Liver (tissue), 9 donors: Measurements from ENCODE around the gene FLAD1. TPM values are rescaled to one million over a fixed set of nuclear protein-coding genes. Genes with fewer than 3 reads are reported as not detected.
A peak's percentile ranks its signal among the peaks of the same experiment; 100 is the strongest.

Source experiments
- DNase-seq: peaks from one replicate; pipeline ENCODE4 v3.0.0-alpha.2; 2017; ENCODE audit warnings: low spot score
- H3K27ac ChIP-seq, 2 donors: one replicate each; pipeline ENCODE4 v1.7.0; 2013; ENCODE audit warnings: inconsistent platforms in 2 of 2, low read length in 2 of 2, control low read depth in 1 of 2, low read depth in 1 of 2, mild to moderate bottlenecking in 1 of 2
- H3K27me3 ChIP-seq, 4 donors: one replicate each; pipeline versions ENCODE4 v1.6.1 to v1.7.0; 2013; ENCODE audit warnings: low read length in 3 of 4, inconsistent platforms in 1 of 4, mild to moderate bottlenecking in 1 of 4, moderate library complexity in 1 of 4; ENCODE audit not compliant: control insufficient read depth in 4 of 4, insufficient read depth in 4 of 4
- H3K36me3 ChIP-seq, 4 donors: one replicate each; pipeline versions ENCODE4 v1.6.1 to v1.7.0; 2013; ENCODE audit warnings: low read length in 3 of 4, mild to moderate bottlenecking in 3 of 4, low read depth in 1 of 4, moderate library complexity in 1 of 4; ENCODE audit not compliant: control insufficient read depth in 4 of 4, insufficient read depth in 3 of 4
- H3K4me1 ChIP-seq, 4 donors: one replicate each; pipeline versions ENCODE4 v1.6.1 to v1.7.0; 2013; ENCODE audit warnings: low read length in 3 of 4, mild to moderate bottlenecking in 3 of 4, moderate library complexity in 1 of 4; ENCODE audit not compliant: control insufficient read depth in 4 of 4, insufficient read depth in 4 of 4
- H3K4me3 ChIP-seq, 3 donors: one replicate each; pipeline versions ENCODE4 v1.6.1 to v1.7.0; 2013; ENCODE audit warnings: low read length in 3 of 3, control low read depth in 1 of 3, low read depth in 1 of 3, mild to moderate bottlenecking in 1 of 3
- H3K9ac ChIP-seq, 2 donors: one replicate each; pipeline ENCODE4 v1.7.0; 2013; ENCODE audit warnings: low read length in 2 of 2, mild to moderate bottlenecking in 2 of 2, moderate library complexity in 2 of 2, control low read depth in 1 of 2, low read depth in 1 of 2
- H3K9me3 ChIP-seq, 4 donors: one replicate each; pipeline versions ENCODE4 v1.6.1 to v1.7.0; 2013; ENCODE audit warnings: low read length in 3 of 4; ENCODE audit not compliant: control insufficient read depth in 4 of 4
- ATF3 ChIP-seq: IDR thresholded peaks from 2 replicates; pipeline ENCODE4 v1.6.1; 2016; ENCODE audit warnings: antibody characterized with exemption
- CTCF ChIP-seq: fragments of 150-350 bp; IDR thresholded peaks from 2 replicates; pipeline ENCODE4 v1.5.1; 2017; ENCODE audit warnings: improper control_type of control experiment, low read depth, low read length; ENCODE audit not compliant: missing input control
- FOXA1 ChIP-seq: IDR thresholded peaks from 2 replicates; pipeline ENCODE4 v1.6.1; 2016; ENCODE audit warnings: antibody characterized with exemption
- FOXA2 ChIP-seq: IDR thresholded peaks from 2 replicates; pipeline ENCODE4 v1.6.1; 2016; ENCODE audit warnings: antibody characterized with exemption
- GABPA ChIP-seq, 2 donors: IDR thresholded peaks in 1 of 2; conservative IDR thresholded peaks in 1 of 2; 2 replicates each; pipeline ENCODE4 v1.6.1; 2016; ENCODE audit warnings: antibody characterized with exemption in 2 of 2, mild to moderate bottlenecking in 1 of 2, moderate library complexity in 1 of 2
- HNF4A ChIP-seq, 2 donors: conservative IDR thresholded peaks; 2 replicates each; pipeline ENCODE4 v1.6.1; 2016; ENCODE audit warnings: antibody characterized with exemption in 2 of 2, mild to moderate bottlenecking in 2 of 2
- HNF4G ChIP-seq: IDR thresholded peaks from 2 replicates; pipeline ENCODE4 v1.6.1; 2016; ENCODE audit warnings: antibody characterized with exemption
- JUND ChIP-seq, 2 donors: IDR thresholded peaks; 2 replicates each; pipeline ENCODE4 v1.6.1; 2016; ENCODE audit warnings: antibody characterized with exemption in 2 of 2
- MAX ChIP-seq: IDR thresholded peaks from 2 replicates; pipeline ENCODE4 v1.6.1; 2016; ENCODE audit warnings: antibody characterized with exemption
- NR2F2 ChIP-seq: IDR thresholded peaks from 2 replicates; pipeline ENCODE4 v1.6.1; 2016; ENCODE audit warnings: antibody characterized with exemption
- RAD21 ChIP-seq, 2 donors: IDR thresholded peaks; 2 replicates each; pipeline ENCODE4 v1.6.1; 2016; ENCODE audit warnings: antibody characterized with exemption in 2 of 2, mild to moderate bottlenecking in 2 of 2
- REST ChIP-seq: IDR thresholded peaks from 2 replicates; pipeline ENCODE4 v1.6.1; 2016; ENCODE audit warnings: antibody characterized with exemption, mild to moderate bottlenecking
- SP1 ChIP-seq: IDR thresholded peaks from 2 replicates; pipeline ENCODE4 v1.6.1; 2018; ENCODE audit warnings: antibody characterized with exemption, mild to moderate bottlenecking
- TAF1 ChIP-seq: conservative IDR thresholded peaks from 2 replicates; pipeline ENCODE4 v1.6.1; 2016; ENCODE audit warnings: antibody characterized with exemption, mild to moderate bottlenecking
- YY1 ChIP-seq: IDR thresholded peaks from 2 replicates; pipeline ENCODE4 v1.6.1; 2016; ENCODE audit warnings: antibody characterized with exemption, mild to moderate bottlenecking
- ZBTB33 ChIP-seq: IDR thresholded peaks from 2 replicates; pipeline ENCODE4 v1.6.1; 2016; ENCODE audit warnings: antibody characterized with exemption
- WGBS: extraction: QIAGEN DNeasy Blood & Tissue Kit; methylation state at CpG from one replicate; pipeline ENCODE4 v1.1.7; 2013; 5-methylcytosine and 5-hydroxymethylcytosine counted together
- polyA plus RNA-seq, 2 donors: library from polyadenylated mRNA; stranded (reverse) in 1 of 2; unstranded in 1 of 2; fragments of 200-250 nt in 1 of 2; fragments of >200 nt in 1 of 2; fragmentation: Nextera tagmentation in 1 of 2; extraction: Ambion mirVana in 1 of 2; gene quantifications; one replicate each; pipeline versions ENCODE4 v1.2.1 to v1.2.3, GENCODE V29; 2013 to 2015
- total RNA-seq, 2 donors: library from RNA; depleted of rRNA; stranded (reverse); fragments of >200 nt; gene quantifications; one replicate each; pipeline ENCODE4 v1.2.3, GENCODE V29; 2014
- donor health status: healthy.
- donor health status: healthy.
- donor health status: healthy.
- donor health status: healthy.
- donor health status: healthy.

Gene FLAD1
- total and polyA plus RNA-seq, 4 donors: 10.4 to 31.6 (median 22.5) TPM

GRCh38 chr1:154962156-154962749, 20.9 kb upstream of the FLAD1 start:
- peak overlapping the region; percentile 83 to 97 for H3K27ac ChIP-seq
- H3K27me3 ChIP-seq: no peaks in the 10 kb centered on the region
- no peak for DNase-seq
- TF ChIP-seq NR2F2: no peak
- TF ChIP-seq GABPA (IDR thresholded peaks at IDR 0.05 in 1 of 2, conservative IDR thresholded peaks at IDR 0.05 in 1 of 2): no peak
- TF ChIP-seq TAF1: no peak
- TF ChIP-seq CTCF: no peak
- TF ChIP-seq ATF3: no peak
- TF ChIP-seq FOXA1: no peak
- TF ChIP-seq YY1: no peak
- no peak for TF ChIP-seq SP1
- no peak for TF ChIP-seq JUND (IDR thresholded peaks at IDR 0.05)
- TF ChIP-seq ZBTB33: no peak
- TF ChIP-seq HNF4G: no peak
- TF ChIP-seq MAX: no peak
- no peak for TF ChIP-seq HNF4A (conservative IDR thresholded peaks at IDR 0.05)
- no peak for TF ChIP-seq REST
- no peak for TF ChIP-seq FOXA2
- no peak for TF ChIP-seq RAD21 (IDR thresholded peaks at IDR 0.05)
- no peaks in the 10 kb centered on the region for H3K9me3 ChIP-seq
- 3% methylated on average over 25 of the region's 25 CpGs for WGBS
- peak overlapping the region; percentile 65 to 88 for H3K9ac ChIP-seq
- peaks cover 0 to 42% (median 24%) of the 10 kb centered on the region in 4 donors for H3K4me1 ChIP-seq
- H3K4me3 ChIP-seq: peak overlapping the region; percentile 78 to 86 (median 82)
- peaks cover 6 to 47% (median 27%) of the 10 kb centered on the region in 4 donors for H3K36me3 ChIP-seq
